ENCODE results near the gene ELOVL1. TPM values are rescaled to one million over a fixed set of nuclear protein-coding genes. Genes with fewer than 3 reads are reported as not detected.

The ELOVL1 gene
- 100 to 1,000 TPM in 1 of 4 donors, 10 to 100 TPM in 3; 55.7 to 143 (median 67.5) TPM for total RNA-seq

- no peak for TF ChIP-seq CTCF (IDR thresholded peaks at IDR 0.05; ENCODE audit: low read depth)
Observed at GRCh38 chr1:43367904-43368645, at the start of gene ELOVL1. TSS of gene ELOVL1 (minus strand) at chr1:43368011. CDS start at chr1:43365609, 2,402 bp downstream.

- TF ChIP-seq CTCF (IDR thresholded peaks at IDR 0.05; ENCODE audit: low read depth) = no peak
Observed at GRCh38 chr1:43415901-43416300, 48.1 kb upstream of the ELOVL1 start.

DNA sequence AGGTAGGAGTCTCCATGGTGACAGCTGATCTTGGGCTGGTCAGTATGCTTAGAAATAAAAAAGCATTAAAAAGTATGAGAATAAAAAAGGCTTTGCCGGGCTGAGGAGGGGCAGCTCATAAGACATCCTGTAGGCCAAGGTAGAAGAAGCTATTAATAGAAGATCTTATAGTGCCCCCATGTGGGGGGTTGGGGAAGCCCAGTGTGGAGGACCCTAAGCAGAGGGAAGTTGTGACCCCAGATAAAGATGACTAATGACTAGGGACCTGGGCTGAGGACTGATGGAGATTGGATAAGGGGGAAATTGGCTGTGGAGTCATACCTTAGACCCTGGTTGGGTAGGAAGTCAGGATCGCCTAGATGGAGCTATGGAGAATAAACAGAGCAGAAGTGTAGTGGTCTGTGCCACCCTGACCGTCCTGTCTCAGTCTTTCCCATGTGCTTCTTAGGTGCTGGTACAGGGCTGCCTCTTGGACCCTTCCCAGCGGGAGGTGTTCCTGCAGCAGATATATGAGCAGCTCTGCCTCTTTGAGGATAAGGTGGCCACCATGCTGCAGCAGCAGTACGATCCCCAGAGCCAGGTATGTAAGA lies 46.9 kb upstream of the ELOVL1 start:
- no peak for TF ChIP-seq CTCF (IDR thresholded peaks at IDR 0.05; ENCODE audit: low read depth)

DNA sequence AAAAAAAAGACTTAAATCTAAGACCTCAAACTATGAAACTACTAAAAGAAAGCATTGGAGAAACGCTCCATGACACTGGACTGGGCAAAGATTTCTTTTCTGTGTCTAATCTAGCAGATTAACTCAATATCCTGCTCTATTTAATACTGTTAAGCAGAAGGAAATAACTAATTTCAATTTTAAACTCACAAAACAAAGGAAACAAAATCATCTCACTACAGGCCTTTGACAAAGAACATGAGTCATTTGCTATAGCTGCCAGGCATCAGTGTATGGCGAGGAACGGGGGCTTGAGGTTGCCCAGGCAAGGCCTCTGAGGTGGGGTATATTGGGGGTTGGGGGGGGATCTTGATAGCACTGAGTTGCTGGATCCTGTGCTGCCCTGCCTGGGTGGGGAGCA lies 42.8 kb upstream of the ELOVL1 start:
- TF ChIP-seq CTCF (IDR thresholded peaks at IDR 0.05; ENCODE audit: low read depth) = no peak

- TF ChIP-seq CTCF (IDR thresholded peaks at IDR 0.05; ENCODE audit: low read depth) = no peak
Observed at GRCh38 chr1:43405876-43406234, 38.0 kb upstream of the ELOVL1 start.

DNA sequence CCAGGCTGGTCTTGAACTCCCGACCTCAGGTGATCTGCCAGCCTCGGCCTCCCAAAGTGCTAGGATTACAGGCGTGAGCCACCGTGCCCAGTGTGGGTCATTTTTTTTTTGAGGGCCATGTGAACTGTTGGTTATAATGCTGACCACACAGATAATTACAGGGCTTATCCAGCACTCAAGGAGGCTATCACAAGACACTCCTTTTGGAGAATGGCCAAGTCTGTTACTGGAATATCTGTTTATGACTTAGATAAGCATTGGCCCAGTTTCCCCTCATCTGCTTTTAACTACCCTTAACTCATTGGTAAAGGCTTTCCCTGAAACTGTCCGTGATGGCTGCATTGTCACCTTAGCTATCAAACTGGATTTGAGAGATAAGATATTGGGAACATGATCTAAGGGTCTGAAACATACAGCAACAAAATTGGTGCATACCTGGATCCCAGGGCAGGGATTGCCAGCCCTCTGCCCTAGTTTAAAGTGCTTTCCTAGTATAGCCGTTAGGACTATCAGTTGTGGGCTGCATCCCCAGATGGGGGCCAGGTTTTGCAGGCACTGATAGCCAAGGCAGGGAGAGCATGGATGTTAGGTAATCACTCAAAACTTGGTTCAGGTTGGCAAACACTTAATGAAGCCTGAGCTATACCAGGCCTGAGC lies 37.5 kb upstream of the ELOVL1 start:
- TF ChIP-seq CTCF (IDR thresholded peaks at IDR 0.05; ENCODE audit: low read depth) = no peak

- TF ChIP-seq CTCF (IDR thresholded peaks at IDR 0.05; ENCODE audit: low read depth) = no peak
Observed at GRCh38 chr1:43404353-43404752, 36.5 kb upstream of the ELOVL1 start.
